HG03521 (cell line): ENCODE measurements around the gene POU2AF1.

Experiments used
- ATAC-seq: cut with Tn5 transposase; IDR thresholded peaks from one replicate; pipeline ENCODE4 v1.9.1; 2021; ENCODE audit warnings: mild to moderate bottlenecking, moderate library complexity; ENCODE audit not compliant: unreplicated experiment

Gene POU2AF1

GRCh38 chr11:111349191-111349695 is 29.8 kb downstream of the POU2AF1 start:
- ATAC-seq: no peak

- ATAC-seq: no peak
These were observed 30.9 kb downstream of the POU2AF1 start for GRCh38 chr11:111348147-111348546.

GRCh38 chr11:111347723-111348115 is 31.4 kb downstream of the POU2AF1 start:
- no peak for ATAC-seq

- ATAC-seq: no peak
These were observed 31.9 kb downstream of the POU2AF1 start for GRCh38 chr11:111347002-111347722.

- ATAC-seq: no peak
These were observed 35.0 kb downstream of the POU2AF1 start for GRCh38 chr11:111344032-111344431.

GRCh38 chr11:111342329-111342728 is 36.7 kb downstream of the POU2AF1 start:
- no peak for ATAC-seq

GRCh38 chr11:111339758-111340388 is 39.2 kb downstream of the POU2AF1 start:
- no peak for ATAC-seq

GRCh38 chr11:111336582-111337256 is 42.4 kb downstream of the POU2AF1 start:
- no peak for ATAC-seq

GRCh38 chr11:111336062-111336461 is 43.0 kb downstream of the POU2AF1 start:
- ATAC-seq: no peak

GRCh38 chr11:111335549-111335948 is 43.5 kb downstream of the POU2AF1 start:
- ATAC-seq: no peak

- ATAC-seq: no peak
These were observed 44.3 kb downstream of the POU2AF1 start for GRCh38 chr11:111334532-111335502.

GRCh38 chr11:111331711-111332479 is 47.2 kb downstream of the POU2AF1 start:
- ATAC-seq: no peak

GRCh38 chr11:111330234-111330893 is 48.7 kb downstream of the POU2AF1 start:
- ATAC-seq: no peak

- no peak for ATAC-seq
These were observed 49.5 kb downstream of the POU2AF1 start for GRCh38 chr11:111329306-111330204.

GRCh38 chr11:111327908-111328624 is 51.0 kb downstream of the POU2AF1 start:
- no peak for ATAC-seq

GRCh38 chr11:111326824-111327223 is 52.3 kb downstream of the POU2AF1 start:
- ATAC-seq: no peak

GRCh38 chr11:111325259-111325658 is 53.8 kb downstream of the POU2AF1 start:
- no peak for ATAC-seq

GRCh38 chr11:111324277-111324720 is 54.8 kb downstream of the POU2AF1 start:
- no peak for ATAC-seq
